ENCODE results near the gene GDAP1L1.
"Not testable (repeated sequence)": the region's sequence is repeated elsewhere in the genome, so short reads cannot be mapped to it uniquely, and the experiment has no call there.

Gene GDAP1L1

GRCh38 chr20:44219791-44220190, 27.3 kb upstream of the GDAP1L1 start:
- no peak for DNase-seq (ENCODE audit: low read depth in 2 of 2)

- DNase-seq (ENCODE audit: low read depth in 2 of 2), result no peak
These were observed 25.6 kb upstream of the GDAP1L1 start for GRCh38 chr20:44221368-44221954.

GRCh38 chr20:44222027-44222426, 25.1 kb upstream of the GDAP1L1 start:
- DNase-seq (ENCODE audit: low read depth in 2 of 2), result no peak

- DNase-seq (ENCODE audit: low read depth in 2 of 2), result no peak
These were observed 24.3 kb upstream of the GDAP1L1 start for GRCh38 chr20:44222633-44223368.

- DNase-seq (ENCODE audit: low read depth in 2 of 2), result no peak
These were observed 23.4 kb upstream of the GDAP1L1 start for GRCh38 chr20:44223721-44224120.

GRCh38 chr20:44224637-44225036, 22.5 kb upstream of the GDAP1L1 start:
- no peak for DNase-seq (ENCODE audit: low read depth in 2 of 2)

- DNase-seq (ENCODE audit: low read depth in 2 of 2), result no peak
These were observed 18.4 kb upstream of the GDAP1L1 start for GRCh38 chr20:44228465-44229258.

- DNase-seq (ENCODE audit: low read depth in 2 of 2), result no peak
These were observed 15.9 kb upstream of the GDAP1L1 start for GRCh38 chr20:44231193-44231592.

GRCh38 chr20:44231713-44232468, 15.2 kb upstream of the GDAP1L1 start:
- no peak for DNase-seq (ENCODE audit: low read depth in 2 of 2)

- DNase-seq (ENCODE audit: low read depth in 2 of 2), result not testable (repeated sequence)
These were observed 14.6 kb upstream of the GDAP1L1 start for GRCh38 chr20:44232469-44232856.

- DNase-seq (ENCODE audit: low read depth in 2 of 2), result no peak
These were observed 13.6 kb upstream of the GDAP1L1 start for GRCh38 chr20:44233436-44234016.

- DNase-seq (ENCODE audit: low read depth in 2 of 2), result no peak
These were observed 12.4 kb upstream of the GDAP1L1 start for GRCh38 chr20:44234566-44235317.

- no peak for DNase-seq (ENCODE audit: low read depth in 2 of 2)
These were observed 11.4 kb upstream of the GDAP1L1 start for GRCh38 chr20:44235702-44236101.

GRCh38 chr20:44236840-44237239, 10.3 kb upstream of the GDAP1L1 start:
- DNase-seq (ENCODE audit: low read depth in 2 of 2), result not testable (repeated sequence)

- no peak for DNase-seq (ENCODE audit: low read depth in 2 of 2)
These were observed 5.3 kb upstream of the GDAP1L1 start for GRCh38 chr20:44241796-44242195.

GRCh38 chr20:44245977-44246376, 1.1 kb upstream of the GDAP1L1 start:
- no peak for DNase-seq (ENCODE audit: low read depth in 2 of 2)

- DNase-seq (ENCODE audit: low read depth in 2 of 2), result peak in 1 of 2 experiments; percentile 22
These were observed 690 bp downstream of the GDAP1L1 start for GRCh38 chr20:44247586-44248409.

- DNase-seq (ENCODE audit: low read depth in 2 of 2), result no peak
These were observed 1.3 kb downstream of the GDAP1L1 start for GRCh38 chr20:44248410-44248759.

GRCh38 chr20:44251284-44251683, 4.2 kb downstream of the GDAP1L1 start:
- no peak for DNase-seq (ENCODE audit: low read depth in 2 of 2)

GRCh38 chr20:44253528-44253927, 6.4 kb downstream of the GDAP1L1 start:
- no peak for DNase-seq (ENCODE audit: low read depth in 2 of 2)

Measured in stimulated activated CD4-positive, alpha-beta T cell treated with anti-CD3 and anti-CD28 coated beads, Interleukin-12 subunit alpha, Interleukin-12 subunit beta, amount 100 ng/mL, for 24 hours (primary cell).